Activated effector memory CD4-positive, alpha-beta T cell treated with Interleukin-2 at 50 U/mL for 16 hours (primary cell): ENCODE results near the gene NEK7.
"Not testable (repeated sequence)": the region's sequence is repeated elsewhere in the genome, so short reads cannot be mapped to it uniquely, and the experiment has no call there.

ENCODE experiments used
- DNase-seq: peaks from one replicate; pipeline ENCODE4 v3.0.0-alpha.2; 2020

The NEK7 gene

DNA sequence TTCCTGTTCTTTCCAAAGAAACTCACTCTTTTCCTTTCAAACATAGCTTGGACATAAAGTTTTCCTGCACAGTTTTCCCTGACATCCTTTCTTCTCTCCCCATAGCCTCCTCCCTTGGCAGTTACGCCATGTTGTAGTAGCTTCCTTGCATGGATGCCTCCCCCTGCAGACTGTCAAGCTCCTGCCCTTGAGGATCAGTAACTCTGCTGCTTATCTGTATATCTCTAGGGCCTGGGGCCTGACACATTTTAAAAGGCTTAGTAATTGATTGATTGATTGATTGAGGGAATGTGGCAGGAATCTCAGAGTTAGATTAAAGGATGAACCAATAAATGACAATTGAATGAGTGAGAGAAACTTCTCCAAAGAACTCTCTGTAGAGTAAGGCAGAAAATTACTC is 143.7 kb downstream of the NEK7 start:
- DNase-seq: no peak

DNA sequence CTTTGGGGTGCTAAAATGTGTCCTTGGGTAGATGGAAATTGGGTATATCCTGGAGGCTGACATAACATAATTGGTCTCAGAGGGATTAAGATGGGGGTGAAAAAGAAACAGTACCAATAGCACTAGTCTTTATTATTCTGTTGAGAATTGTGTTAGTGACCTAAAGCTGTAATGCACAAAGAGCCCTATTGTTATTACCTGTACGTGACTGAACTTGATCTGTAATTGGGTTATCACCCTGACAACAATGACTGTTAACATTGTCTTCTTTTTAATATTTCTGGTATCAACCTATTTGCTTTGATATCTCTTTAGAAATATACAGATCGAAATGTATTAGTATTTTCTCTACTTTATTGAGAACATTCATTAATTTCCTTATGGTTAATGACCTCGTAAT is 147.6 kb downstream of the NEK7 start:
- DNase-seq: no peak

GRCh38 chr1:198314817-198315216 is 158.0 kb downstream of the NEK7 start:
- DNase-seq: not testable (repeated sequence)

GRCh38 chr1:198315331-198315730 is 158.5 kb downstream of the NEK7 start:
- DNase-seq: not testable (repeated sequence)

GRCh38 chr1:198316546-198317100 is 159.8 kb downstream of the NEK7 start:
- no peak for DNase-seq

GRCh38 chr1:198318085-198318484 is 161.3 kb downstream of the NEK7 start:
- no peak for DNase-seq

- DNase-seq: no peak
These were observed 164.0 kb downstream of the NEK7 start for GRCh38 chr1:198320759-198321158.

- no peak for DNase-seq
These were observed 169.4 kb downstream of the NEK7 start for GRCh38 chr1:198326232-198326631.

DNA sequence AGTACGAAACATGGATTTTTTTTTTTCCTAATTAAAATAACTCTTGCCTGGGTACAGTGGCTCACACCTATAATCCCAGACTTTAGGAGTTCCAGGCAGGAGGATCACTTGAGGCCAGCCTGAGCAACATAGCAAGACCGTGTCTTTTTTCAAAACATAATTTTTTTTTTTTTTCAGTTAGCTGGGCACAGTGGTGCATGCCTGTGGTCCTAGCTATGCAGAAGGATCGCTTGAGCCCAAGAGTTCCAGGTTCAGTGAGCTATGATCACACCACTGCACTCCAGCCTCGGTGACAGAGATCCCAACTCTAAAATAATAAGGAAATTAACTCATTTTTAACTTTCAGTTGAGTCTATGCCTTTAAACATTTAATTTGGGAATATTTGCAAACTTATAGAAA is 170.1 kb downstream of the NEK7 start:
- no peak for DNase-seq

- DNase-seq: no peak
These were observed 171.7 kb downstream of the NEK7 start for GRCh38 chr1:198328458-198329032.

- DNase-seq: no peak
These were observed 174.3 kb downstream of the NEK7 start for GRCh38 chr1:198330982-198331615.

GRCh38 chr1:198333744-198334143 is 176.9 kb downstream of the NEK7 start:
- no peak for DNase-seq

- DNase-seq: no peak
These were observed 178.9 kb downstream of the NEK7 start for GRCh38 chr1:198335663-198336062.

DNA sequence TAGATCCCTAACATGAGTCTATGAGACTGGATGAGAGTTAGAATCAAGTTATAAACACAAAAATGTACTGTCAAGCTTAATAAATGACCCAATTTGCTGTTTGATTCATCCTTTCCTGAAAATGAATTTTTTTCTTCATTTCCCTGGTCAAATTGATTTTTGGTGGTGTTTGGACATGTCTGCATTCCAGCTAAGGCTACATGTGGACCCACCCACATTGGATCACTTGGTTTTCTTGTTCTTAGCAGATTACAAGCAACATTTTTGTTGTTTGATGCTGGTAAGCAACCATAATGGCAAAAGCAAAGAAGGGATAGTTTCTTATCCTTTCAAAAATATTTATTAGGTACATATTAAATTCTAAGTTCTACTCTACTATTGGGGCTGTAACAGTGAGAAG is 181.1 kb downstream of the NEK7 start:
- no peak for DNase-seq

DNA sequence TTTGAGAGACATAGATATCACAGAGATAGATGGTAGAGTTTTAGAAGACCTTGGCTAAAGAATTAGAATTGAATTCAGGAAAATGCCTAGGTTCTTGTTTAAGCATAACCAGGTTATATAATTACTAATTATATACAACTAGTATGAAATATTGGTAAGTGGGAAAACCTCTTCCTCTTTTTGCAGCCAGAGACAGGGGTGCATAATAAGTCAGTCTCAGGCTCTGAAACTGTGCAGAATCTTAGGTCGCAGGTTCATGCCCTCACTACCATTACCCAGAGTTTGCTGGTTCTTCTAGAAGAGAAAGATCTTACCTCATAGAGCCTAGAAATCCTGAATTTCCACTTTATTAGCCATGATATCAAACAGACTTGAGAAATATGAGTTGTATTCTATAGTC is 183.3 kb downstream of the NEK7 start:
- DNase-seq: no peak

- no peak for DNase-seq
These were observed 189.4 kb downstream of the NEK7 start for GRCh38 chr1:198346178-198346577.

DNA sequence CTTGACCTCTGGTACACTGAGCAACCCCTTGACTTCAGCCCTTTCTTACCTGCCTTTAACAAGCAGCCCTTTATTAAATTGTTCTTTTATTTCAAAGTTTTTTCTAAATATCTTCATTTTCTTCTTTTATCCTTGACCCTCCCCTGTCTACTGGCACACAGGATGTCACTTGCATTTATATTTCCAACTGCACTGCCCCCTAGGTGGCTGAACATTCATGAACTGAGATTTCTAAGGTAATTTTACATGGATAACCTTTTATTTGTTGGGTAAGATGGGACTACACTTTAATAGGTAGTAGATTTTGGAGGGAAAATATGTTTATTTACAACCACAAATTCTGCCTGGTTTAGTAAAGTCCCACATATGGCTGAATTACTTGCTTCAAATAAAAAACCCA is 193.7 kb downstream of the NEK7 start:
- DNase-seq: no peak

DNA sequence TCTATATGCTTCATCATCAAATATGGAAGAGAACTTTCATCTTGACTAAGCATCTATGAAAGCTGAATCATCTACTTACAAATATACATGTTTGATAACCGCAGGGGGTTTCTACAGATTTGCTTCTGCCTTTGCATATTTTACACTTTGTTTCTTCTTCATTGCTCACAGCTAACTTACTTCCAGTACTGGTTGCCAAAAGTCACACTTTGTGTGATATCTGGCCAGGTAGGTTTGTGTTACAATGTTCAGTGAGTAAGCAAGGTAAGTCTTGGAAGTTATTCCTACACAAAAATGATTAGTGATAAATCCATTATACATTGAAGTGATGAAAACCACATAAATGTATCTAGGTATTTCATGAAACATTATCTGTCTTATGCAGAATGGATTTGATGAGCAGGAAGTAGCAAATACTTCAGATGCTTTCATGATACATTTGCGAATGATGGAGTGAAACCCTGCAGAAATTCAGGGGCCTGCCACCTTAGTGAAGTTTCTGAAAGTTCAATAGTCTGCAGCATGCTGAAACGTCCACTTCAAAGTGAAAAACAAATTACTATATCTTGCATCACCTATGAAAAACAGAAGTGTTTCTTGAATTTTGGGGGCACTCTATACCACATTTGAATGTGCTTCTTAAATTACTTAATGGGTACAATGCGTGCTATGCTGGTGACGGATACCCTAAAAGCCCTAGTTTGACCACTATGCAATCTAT is 196.3 kb downstream of the NEK7 start:
- no peak for DNase-seq

DNA sequence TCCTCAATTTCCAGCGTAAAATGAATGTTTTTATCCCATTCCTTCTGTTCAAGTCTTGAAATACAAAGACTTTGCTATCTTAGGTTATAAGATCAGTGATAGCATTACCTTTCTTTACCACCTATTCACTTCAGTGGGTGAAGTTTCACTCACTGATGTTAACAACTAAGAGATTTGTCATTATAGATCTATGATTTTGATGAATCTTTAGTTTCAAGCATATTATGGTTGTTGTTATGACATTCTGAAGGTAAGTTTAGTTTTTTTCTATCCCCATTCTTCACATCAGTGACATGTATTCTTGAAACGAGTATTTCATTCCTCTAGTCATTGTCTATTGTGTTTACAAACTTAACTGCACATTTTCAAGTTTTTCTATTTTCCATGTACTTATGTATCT is 201.1 kb downstream of the NEK7 start:
- DNase-seq: no peak

GRCh38 chr1:198359024-198359653 is 202.3 kb downstream of the NEK7 start:
- no peak for DNase-seq

DNA sequence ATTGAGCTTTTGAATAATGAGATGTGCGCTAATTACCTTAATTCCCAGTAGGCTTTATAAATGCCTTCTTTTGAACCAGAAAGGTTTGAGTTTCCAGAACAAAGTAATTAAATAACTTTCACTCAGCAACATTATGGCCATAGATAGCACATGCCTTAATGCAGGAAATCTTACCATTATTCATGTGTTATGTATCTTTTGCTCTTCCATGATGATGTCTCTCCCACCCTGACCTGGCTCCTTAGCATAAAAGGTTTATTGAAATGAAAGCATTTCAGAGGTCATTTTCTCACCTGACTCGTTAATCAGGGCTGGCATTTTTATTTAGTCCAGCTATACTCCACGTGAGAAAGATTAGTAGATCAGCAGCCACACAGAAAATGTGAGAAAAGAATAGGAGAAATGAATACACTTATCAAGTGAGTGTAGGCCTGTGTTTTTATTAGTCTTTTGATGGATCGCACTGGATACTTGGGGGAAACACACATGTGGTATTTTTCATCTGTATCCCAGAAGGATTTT is 203.5 kb downstream of the NEK7 start:
- no peak for DNase-seq

GRCh38 chr1:198361237-198361767 is 204.5 kb downstream of the NEK7 start:
- no peak for DNase-seq

DNA sequence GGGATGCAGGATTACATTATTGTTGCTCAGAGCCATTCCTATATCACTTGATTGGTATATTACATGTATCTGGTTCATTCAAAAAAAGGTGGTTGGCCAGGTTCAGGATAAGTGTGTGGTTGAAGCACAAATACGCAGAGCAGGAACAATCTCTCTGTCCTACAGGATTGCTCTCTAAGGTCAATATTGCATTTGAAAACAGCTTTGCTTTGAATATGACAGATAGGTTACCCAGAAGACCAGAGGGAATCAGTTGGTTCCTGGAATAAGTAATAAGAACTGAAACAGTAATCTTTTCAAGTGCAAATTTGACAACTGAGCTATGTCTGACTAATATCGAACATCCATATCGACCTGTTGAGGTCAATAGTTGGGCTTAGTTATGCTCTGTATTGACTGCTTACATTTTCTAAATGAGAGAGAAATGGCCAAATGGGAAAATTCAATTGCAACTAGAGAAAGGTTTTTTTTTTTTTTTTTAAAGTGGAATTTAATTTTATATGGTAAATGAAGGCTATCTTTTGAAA is 206.9 kb downstream of the NEK7 start:
- DNase-seq: no peak
